GM18909 (cell line): Measurements from ENCODE around the gene CACNA1C.

Experiments
- ATAC-seq: cut with Tn5 transposase; IDR thresholded peaks from one replicate; pipeline ENCODE4 v1.9.1; 2021; ENCODE audit warnings: mild to moderate bottlenecking; ENCODE audit not compliant: unreplicated experiment, poor library complexity

Gene CACNA1C

GRCh38 chr12:2328661-2329060 lies 275.9 kb downstream of the CACNA1C start:
- no peak for ATAC-seq

- ATAC-seq: no peak
These were observed 276.9 kb downstream of the CACNA1C start for GRCh38 chr12:2329661-2330210.

- no peak for ATAC-seq
These were observed 279.4 kb downstream of the CACNA1C start for GRCh38 chr12:2332236-2332635.

- ATAC-seq: no peak
These were observed 280.2 kb downstream of the CACNA1C start for GRCh38 chr12:2332947-2333346.

GRCh38 chr12:2333491-2334195 lies 280.9 kb downstream of the CACNA1C start:
- ATAC-seq: no peak

- ATAC-seq: no peak
These were observed 281.5 kb downstream of the CACNA1C start for GRCh38 chr12:2334271-2334670.

- no peak for ATAC-seq
These were observed 281.9 kb downstream of the CACNA1C start for GRCh38 chr12:2334689-2335088.

- no peak for ATAC-seq
These were observed 282.3 kb downstream of the CACNA1C start for GRCh38 chr12:2335109-2335508.

GRCh38 chr12:2335513-2335912 lies 282.7 kb downstream of the CACNA1C start:
- no peak for ATAC-seq

GRCh38 chr12:2335916-2336315 lies 283.1 kb downstream of the CACNA1C start:
- no peak for ATAC-seq

- peak; percentile 92 for ATAC-seq
These were observed 283.6 kb downstream of the CACNA1C start for GRCh38 chr12:2336409-2336829.

- no peak for ATAC-seq
These were observed 284.5 kb downstream of the CACNA1C start for GRCh38 chr12:2337031-2338010.

- no peak for ATAC-seq
These were observed 285.6 kb downstream of the CACNA1C start for GRCh38 chr12:2338381-2338780.

- no peak for ATAC-seq
These were observed 286.2 kb downstream of the CACNA1C start for GRCh38 chr12:2338991-2339431.

- ATAC-seq: no peak
These were observed 288.4 kb downstream of the CACNA1C start for GRCh38 chr12:2341051-2341751.

GRCh38 chr12:2341871-2342270 lies 289.1 kb downstream of the CACNA1C start:
- ATAC-seq: no peak

GRCh38 chr12:2343681-2344080 lies 290.9 kb downstream of the CACNA1C start:
- ATAC-seq: no peak

- ATAC-seq: no peak
These were observed 291.7 kb downstream of the CACNA1C start for GRCh38 chr12:2344476-2344875.

- no peak for ATAC-seq
These were observed 292.1 kb downstream of the CACNA1C start for GRCh38 chr12:2344885-2345284.

GRCh38 chr12:2345902-2346301 lies 293.1 kb downstream of the CACNA1C start:
- ATAC-seq: no peak
